HepG2 (cell line): ENCODE measurements around the gene CD48. TPM values are rescaled to one million over a fixed set of nuclear protein-coding genes. Genes with fewer than 3 reads are reported as not detected.

Experiments used
- ATAC-seq: fragments of 200-7000 bp; cut with Tn5 transposase; 3 replicates; pipeline ENCODE4 v1.9.1; 2020; ENCODE audit warnings: mild to moderate bottlenecking, moderate library complexity
- BruUV-seq: library from RNA; stranded (reverse); fragments of 400-500 nt; replicated peaks from 2 replicates; lab custom pipeline; 2021; lab: Mats Ljungman, UMichigan
- CTCF ChIA-PET: fragments of 300-600 bp; formaldehyde crosslinking; extraction: SDS; loops from one replicate; lab custom pipeline; 2021; ENCODE audit warnings: low total read pairs, inconsistent platforms, low intra/inter-chr PET ratio; lab: Yijun Ruan, JAX
- POLR2A ChIA-PET: fragments of 350-600 bp; sonication (Branson Sonifier 250); formaldehyde crosslinking; loops from one replicate; lab custom pipeline; 2020; ENCODE audit warnings: antibody characterized with exemption, inconsistent platforms; lab: Yijun Ruan, JAX
- DNase-seq: peaks from one replicate; pipeline ENCODE4 v3.0.0-alpha.2; 2015; ENCODE audit warnings: low spot score
- FAIRE-seq: peaks from 3 replicates; lab custom pipeline; 2011; peaks lifted over from hg19 to GRCh38; lab: Jason Lieb, UNC
- H2AFZ ChIP-seq: one replicate; pipeline ENCODE4 v1.6.1; 2011; ENCODE audit warnings: low read length, inconsistent platforms
- H3K27ac ChIP-seq: fragments of 300-600 bp; 3 replicates; pipeline ENCODE4 v1.8.0; 2011; ENCODE audit warnings: mixed run types, mild to moderate bottlenecking, mixed read lengths, low read length, inconsistent platforms; ENCODE audit not compliant: insufficient read depth; ENCODE audit errors: extremely low read length
- H3K27me3 ChIP-seq, 2 experiments: fragments of 200-600 bp in 1 of 2; 2 replicates in 1 of 2; 3 replicates in 1 of 2; pipeline versions ENCODE4 v1.6.0 to v1.8.0; 2011; ENCODE audit warnings: low read length in 2 of 2, mild to moderate bottlenecking in 2 of 2, moderate library complexity in 2 of 2, inconsistent platforms in 1 of 2; ENCODE audit not compliant: insufficient read depth in 2 of 2, control insufficient read depth in 1 of 2
- H3K36me3 ChIP-seq, 2 experiments: fragments of 200-600 bp in 1 of 2; replicated peaks in 1 of 2; 2 replicates in 1 of 2; 3 replicates in 1 of 2; pipeline versions ENCODE4 v1.5.1 to v1.8.0; 2011; ENCODE audit warnings: low read length in 2 of 2, inconsistent platforms in 1 of 2; ENCODE audit not compliant: insufficient read depth in 2 of 2, control insufficient read depth in 1 of 2
- H3K4me1 ChIP-seq: 2 replicates; pipeline ENCODE4 v1.5.1; 2012; ENCODE audit warnings: low read length, inconsistent platforms; ENCODE audit not compliant: insufficient read depth
- H3K4me2 ChIP-seq: 2 replicates; pipeline ENCODE4 v1.6.0; 2011; ENCODE audit warnings: low read depth, low read length, inconsistent platforms
- H3K4me3 ChIP-seq, 3 experiments: fragments of 200-600 bp in 1 of 3; sonication (generic), shearing (Covaris generic) in 1 of 3; replicated peaks in 1 of 3; 2 replicates each; pipeline ENCODE4 v1.5.1; 2011 to 2016; ENCODE audit warnings: low read length in 3 of 3, inconsistent platforms in 2 of 3, low read depth in 2 of 3, mild to moderate bottlenecking in 2 of 3, control low read depth in 1 of 3, mixed read lengths in 1 of 3; ENCODE audit not compliant: insufficient read depth in 1 of 3
- H3K79me2 ChIP-seq: one replicate; pipeline ENCODE4 v1.6.1; 2011; ENCODE audit warnings: low read length, inconsistent platforms; ENCODE audit not compliant: insufficient read depth
- H3K9ac ChIP-seq: 2 replicates; pipeline ENCODE4 v1.6.0; 2011; ENCODE audit warnings: mild to moderate bottlenecking, low read depth, low read length, inconsistent platforms; ENCODE audit not compliant: insufficient read depth
- H3K9me3 ChIP-seq: 2 replicates; pipeline ENCODE4 v1.5.1; 2012; ENCODE audit warnings: mild to moderate bottlenecking, low read length
- H4K20me1 ChIP-seq: 2 replicates; pipeline ENCODE4 v1.6.0; 2011; ENCODE audit warnings: inconsistent platforms, mild to moderate bottlenecking, low read length, moderate library complexity; ENCODE audit not compliant: insufficient read depth
- BHLHE40 ChIP-seq: IDR thresholded peaks from 2 replicates; pipeline ENCODE4 v1.6.1; 2011; ENCODE audit warnings: low read length, improper control_type of control experiment
- IKZF1 ChIP-seq: fragments of 450-650 bp; IDR thresholded peaks from 2 replicates; pipeline ENCODE4 v1.7.1; 2016
- KDM5A ChIP-seq: fragments of 200-600 bp; sonication (generic); IDR thresholded peaks from 2 replicates; pipeline ENCODE4 v1.7.0; 2018; ENCODE audit warnings: antibody characterized with exemption, mild to moderate bottlenecking, low read length, borderline replicate concordance
- NR0B2 ChIP-seq: sonication (generic); formaldehyde crosslinking; IDR thresholded peaks from 2 replicates; pipeline ENCODE4 v1.4.0; 2020; ENCODE audit warnings: mild to moderate bottlenecking, missing genetic modification reagents
- PHF21A ChIP-seq: sonication (generic); formaldehyde crosslinking; IDR thresholded peaks from 2 replicates; pipeline ENCODE4 v1.5.0; 2020; ENCODE audit warnings: mild to moderate bottlenecking, missing genetic modification reagents
- ZBTB38 ChIP-seq: sonication (generic); formaldehyde crosslinking; IDR thresholded peaks from 2 replicates; pipeline ENCODE4 v1.5.1; 2020; ENCODE audit warnings: mild to moderate bottlenecking, missing genetic modification reagents
- WGBS: methylation state at CpG from one replicate; pipeline ENCODE4 v1.1.6; 2017; ENCODE audit warnings: low lambda C conversion rate; 5-methylcytosine and 5-hydroxymethylcytosine counted together
- in situ Hi-C: cut with HindIII; loops from 2 replicates; pipeline ENCODE4 v1.10.0; 2017; ENCODE audit warnings: low pct_unique_long_range_greater_than_20kb; ENCODE audit not compliant: extremely low pct_ligation_motif_present
- intact Hi-C: fragments of 100-400 bp; cut with micrococcal nuclease; formaldehyde crosslinking; loops from one replicate; pipeline ENCODE4 v1.10.0; 2022; ENCODE audit not compliant: unreplicated experiment
- polyA plus RNA-seq, 8 experiments: library from polyadenylated mRNA; depleted of rRNA in 3 of 8; stranded (reverse) in 7 of 8; unstranded in 1 of 8; fragments of >200 nt; fragmentation: Illumina TruSeq in 4 of 8; extraction: Trizol in 4 of 8; gene quantifications; 2 replicates each; pipeline versions ENCODE4 v1.2.1 to v1.2.3, GENCODE V29; 2011 to 2016; ENCODE audit warnings: low read depth in 4 of 8, missing spikeins in 1 of 8, mixed read lengths in 1 of 8; ENCODE audit not compliant: insufficient read depth in 1 of 8
- total RNA-seq, 5 experiments: library from RNA; depleted of rRNA; stranded (reverse); fragments of >200 nt; fragmentation: Illumina TruSeq; extraction: Trizol; gene quantifications; 2 replicates each; pipeline ENCODE4 v1.2.3, GENCODE V29; 2016; ENCODE audit warnings: low read depth in 1 of 5
- TF ChIP-seq, protein P1 (sequence below): sonication (generic); formaldehyde crosslinking; IDR thresholded peaks from 2 replicates; pipeline ENCODE4 v1.4.0; 2020; ENCODE audit warnings: missing genetic modification reagents, mild to moderate bottlenecking, borderline replicate concordance
- TF ChIP-seq, protein P2 (sequence below): sonication (generic); formaldehyde crosslinking; IDR thresholded peaks from 2 replicates; pipeline ENCODE4 v1.4.0; 2020; ENCODE audit warnings: missing genetic modification reagents

CD48 gene
- total and polyA plus RNA-seq, 2 of the 13 experiments (the other 11 are each of a cell fraction or from before 2014, with no cell fraction given) = not detected

DNA sequence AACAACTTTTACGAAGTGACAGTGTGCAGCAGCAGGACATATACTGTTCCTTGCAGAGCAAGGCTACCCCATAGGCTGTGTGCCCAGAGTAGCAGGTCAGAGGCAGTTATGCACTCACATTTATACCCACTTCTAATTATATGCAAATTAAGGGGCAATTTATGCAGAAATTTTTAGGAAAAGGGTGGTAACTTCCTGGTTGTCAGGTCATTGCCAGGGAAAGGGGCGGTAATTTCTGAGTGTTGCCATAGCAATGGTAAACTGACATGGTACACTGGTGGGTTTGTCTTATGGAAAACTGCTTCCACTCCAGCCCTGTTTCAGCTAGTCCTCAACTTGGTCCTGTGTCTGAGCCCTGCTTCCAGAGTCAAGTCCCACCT, 52.8 kb downstream of the CD48 start:
- FAIRE-seq (no peak), ATAC-seq (no peak), DNase-seq (no peak)
- Histone ChIP-seq H3K9ac (no peak overlapping the region), H3K36me3 (no peaks in the 10 kb centered on the region), H4K20me1 (no peaks in the 10 kb centered on the region; the same call in 1 of the 2 replicates), H3K4me3 (no peak overlapping the region)
- POLR2A ChIA-PET = no interaction called here
- in situ Hi-C loops = no loop called here
- TF ChIP-seq, protein P1, sequence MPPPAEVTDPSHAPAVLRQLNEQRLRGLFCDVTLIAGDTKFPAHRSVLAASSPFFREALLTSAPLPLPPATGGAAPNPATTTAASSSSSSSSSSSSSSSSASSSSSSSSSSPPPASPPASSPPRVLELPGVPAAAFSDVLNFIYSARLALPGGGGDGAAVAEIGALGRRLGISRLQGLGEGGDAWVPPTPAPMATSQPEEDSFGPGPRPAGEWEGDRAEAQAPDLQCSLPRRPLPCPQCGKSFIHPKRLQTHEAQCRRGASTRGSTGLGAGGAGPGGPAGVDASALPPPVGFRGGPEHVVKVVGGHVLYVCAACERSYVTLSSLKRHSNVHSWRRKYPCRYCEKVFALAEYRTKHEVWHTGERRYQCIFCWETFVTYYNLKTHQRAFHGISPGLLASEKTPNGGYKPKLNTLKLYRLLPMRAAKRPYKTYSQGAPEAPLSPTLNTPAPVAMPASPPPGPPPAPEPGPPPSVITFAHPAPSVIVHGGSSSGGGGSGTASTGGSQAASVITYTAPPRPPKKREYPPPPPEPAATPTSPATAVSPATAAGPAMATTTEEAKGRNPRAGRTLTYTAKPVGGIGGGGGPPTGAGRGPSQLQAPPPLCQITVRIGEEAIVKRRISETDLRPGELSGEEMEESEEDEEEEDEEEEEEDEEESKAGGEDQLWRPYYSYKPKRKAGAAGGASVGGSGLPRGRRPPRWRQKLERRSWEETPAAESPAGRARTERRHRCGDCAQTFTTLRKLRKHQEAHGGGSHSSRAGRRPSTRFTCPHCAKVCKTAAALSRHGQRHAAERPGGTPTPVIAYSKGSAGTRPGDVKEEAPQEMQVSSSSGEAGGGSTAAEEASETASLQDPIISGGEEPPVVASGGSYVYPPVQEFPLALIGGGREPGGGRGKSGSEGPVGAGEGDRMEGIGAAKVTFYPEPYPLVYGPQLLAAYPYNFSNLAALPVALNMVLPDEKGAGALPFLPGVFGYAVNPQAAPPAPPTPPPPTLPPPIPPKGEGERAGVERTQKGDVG (CRISPR knock-in tag) = no peak
- TF ChIP-seq KDM5A = no peak
- no peak for TF ChIP-seq NR0B2
- no peak for TF ChIP-seq PHF21A
- no peak for TF ChIP-seq ZBTB38 (CRISPR knock-in tag)
- TF ChIP-seq IKZF1 = no peak
- TF ChIP-seq, protein P2, sequence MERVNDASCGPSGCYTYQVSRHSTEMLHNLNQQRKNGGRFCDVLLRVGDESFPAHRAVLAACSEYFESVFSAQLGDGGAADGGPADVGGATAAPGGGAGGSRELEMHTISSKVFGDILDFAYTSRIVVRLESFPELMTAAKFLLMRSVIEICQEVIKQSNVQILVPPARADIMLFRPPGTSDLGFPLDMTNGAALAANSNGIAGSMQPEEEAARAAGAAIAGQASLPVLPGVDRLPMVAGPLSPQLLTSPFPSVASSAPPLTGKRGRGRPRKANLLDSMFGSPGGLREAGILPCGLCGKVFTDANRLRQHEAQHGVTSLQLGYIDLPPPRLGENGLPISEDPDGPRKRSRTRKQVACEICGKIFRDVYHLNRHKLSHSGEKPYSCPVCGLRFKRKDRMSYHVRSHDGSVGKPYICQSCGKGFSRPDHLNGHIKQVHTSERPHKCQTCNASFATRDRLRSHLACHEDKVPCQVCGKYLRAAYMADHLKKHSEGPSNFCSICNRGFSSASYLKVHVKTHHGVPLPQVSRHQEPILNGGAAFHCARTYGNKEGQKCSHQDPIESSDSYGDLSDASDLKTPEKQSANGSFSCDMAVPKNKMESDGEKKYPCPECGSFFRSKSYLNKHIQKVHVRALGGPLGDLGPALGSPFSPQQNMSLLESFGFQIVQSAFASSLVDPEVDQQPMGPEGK (CRISPR knock-in tag) = no peak
- no peak for TF ChIP-seq BHLHE40
- TF ChIP-seq, all 625 proteins: peak for 0
- no peaks in the 10 kb centered on the region for H3K4me1 ChIP-seq
- CTCF ChIA-PET = no interaction called here
- no peak overlapping the region for H2AFZ ChIP-seq
- H3K9me3 ChIP-seq = no peaks in the 10 kb centered on the region
- intact Hi-C loops = no loop called here
- WGBS = 87% methylated on average over 2 of the region's 2 CpGs
- H3K4me2 ChIP-seq = no peak overlapping the region
- no peaks in the 10 kb centered on the region for H3K27me3 ChIP-seq
- H3K27ac ChIP-seq = no peak overlapping the region
- no peaks in the 10 kb centered on the region for H3K79me2 ChIP-seq
- no TSS peak for BruUV-seq
